Measurements from ENCODE around the gene ABCA5.

ABCA5 gene

DNA sequence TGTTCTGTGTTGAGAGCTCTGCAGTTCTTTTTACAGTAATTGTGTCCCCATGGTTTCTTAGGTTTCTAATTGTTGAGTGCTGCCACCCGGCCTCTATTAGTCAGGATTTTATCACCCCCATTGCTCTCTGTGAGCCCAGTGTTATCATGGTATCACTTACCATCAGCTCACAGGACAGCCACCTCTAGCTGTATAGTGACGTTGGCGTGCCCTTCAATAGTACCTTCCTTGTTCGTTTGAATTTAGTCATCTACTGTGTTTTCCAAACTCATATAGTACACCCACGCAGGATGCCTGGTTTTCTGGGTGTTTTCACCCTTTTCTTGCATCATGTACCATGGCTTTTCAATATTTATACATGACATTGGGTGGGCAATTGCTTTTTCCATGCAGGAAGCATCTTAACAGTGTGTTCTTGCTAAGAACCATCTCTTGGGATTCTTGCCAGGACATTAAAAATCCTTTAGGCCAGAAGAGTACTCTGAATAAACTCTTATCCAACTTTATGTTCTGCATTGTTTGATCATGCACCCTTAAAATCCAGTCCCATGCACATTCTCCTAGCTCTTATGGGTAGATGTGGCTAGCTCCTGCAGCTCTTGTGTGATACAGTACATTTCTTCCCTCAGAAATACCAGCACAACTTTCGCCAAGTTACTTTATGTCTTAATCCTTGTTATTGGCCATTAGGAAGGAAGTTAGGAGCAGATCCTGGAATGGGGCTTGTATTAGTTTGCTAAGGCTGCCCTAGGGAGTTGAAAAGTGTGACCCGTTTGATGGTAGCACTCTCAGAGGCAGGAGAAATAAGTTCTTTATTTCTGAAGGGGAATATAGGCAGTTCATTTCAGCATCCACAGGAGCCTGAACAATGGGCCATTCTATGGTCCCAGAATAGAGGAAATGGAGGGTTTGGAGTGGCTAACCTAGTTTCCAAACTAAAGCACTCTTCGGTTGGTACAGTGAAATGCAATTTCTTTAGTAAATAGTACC lies 87.0 kb downstream of the ABCA5 start:
- Histone ChIP-seq H3K4me3 (ENCODE audit: low read depth in 1 of 2, low read length in 2 of 2) (no peak overlapping the region), H3K27me3 (ENCODE audit: insufficient read depth, low read length, poor library complexity) (no peaks in the 10 kb centered on the region), H4K20me1 (ENCODE audit: insufficient read depth, low read length) (no peaks in the 10 kb centered on the region), H2AFZ (ENCODE audit: low read depth, low read length) (no peak overlapping the region), H3K4me1 (ENCODE audit: insufficient read depth, low read length) (no peaks in the 10 kb centered on the region), H3K9ac (ENCODE audit: low read depth, low read length) (no peak overlapping the region), H3K79me2 (ENCODE audit: insufficient read depth, low read length) (no peaks in the 10 kb centered on the region), H3K36me3 (ENCODE audit: insufficient read depth, low read length) (no peaks in the 10 kb centered on the region), H3K9me3 (ENCODE audit: insufficient read depth, low read length, severe bottlenecking) (no peaks in the 10 kb centered on the region), H3K27ac (ENCODE audit: low read length) (no peak overlapping the region), H3K4me2 (ENCODE audit: insufficient read depth, low read length) (no peak overlapping the region)
- ATAC-seq (ENCODE audit: insufficient read depth, low read depth), result no peak
- TF ChIP-seq EZH2 (IDR thresholded peaks at IDR 0.05; ENCODE audit: borderline replicate concordance, low read depth, low read length, severe bottlenecking), result no peak
- TF ChIP-seq, protein P1, sequence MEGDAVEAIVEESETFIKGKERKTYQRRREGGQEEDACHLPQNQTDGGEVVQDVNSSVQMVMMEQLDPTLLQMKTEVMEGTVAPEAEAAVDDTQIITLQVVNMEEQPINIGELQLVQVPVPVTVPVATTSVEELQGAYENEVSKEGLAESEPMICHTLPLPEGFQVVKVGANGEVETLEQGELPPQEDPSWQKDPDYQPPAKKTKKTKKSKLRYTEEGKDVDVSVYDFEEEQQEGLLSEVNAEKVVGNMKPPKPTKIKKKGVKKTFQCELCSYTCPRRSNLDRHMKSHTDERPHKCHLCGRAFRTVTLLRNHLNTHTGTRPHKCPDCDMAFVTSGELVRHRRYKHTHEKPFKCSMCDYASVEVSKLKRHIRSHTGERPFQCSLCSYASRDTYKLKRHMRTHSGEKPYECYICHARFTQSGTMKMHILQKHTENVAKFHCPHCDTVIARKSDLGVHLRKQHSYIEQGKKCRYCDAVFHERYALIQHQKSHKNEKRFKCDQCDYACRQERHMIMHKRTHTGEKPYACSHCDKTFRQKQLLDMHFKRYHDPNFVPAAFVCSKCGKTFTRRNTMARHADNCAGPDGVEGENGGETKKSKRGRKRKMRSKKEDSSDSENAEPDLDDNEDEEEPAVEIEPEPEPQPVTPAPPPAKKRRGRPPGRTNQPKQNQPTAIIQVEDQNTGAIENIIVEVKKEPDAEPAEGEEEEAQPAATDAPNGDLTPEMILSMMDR (IDR thresholded peaks at IDR 0.05; ENCODE audit: borderline replicate concordance, extremely low read depth, low read length, poor library complexity, severe bottlenecking), result no peak
- DNase-seq, result no peak

DNA sequence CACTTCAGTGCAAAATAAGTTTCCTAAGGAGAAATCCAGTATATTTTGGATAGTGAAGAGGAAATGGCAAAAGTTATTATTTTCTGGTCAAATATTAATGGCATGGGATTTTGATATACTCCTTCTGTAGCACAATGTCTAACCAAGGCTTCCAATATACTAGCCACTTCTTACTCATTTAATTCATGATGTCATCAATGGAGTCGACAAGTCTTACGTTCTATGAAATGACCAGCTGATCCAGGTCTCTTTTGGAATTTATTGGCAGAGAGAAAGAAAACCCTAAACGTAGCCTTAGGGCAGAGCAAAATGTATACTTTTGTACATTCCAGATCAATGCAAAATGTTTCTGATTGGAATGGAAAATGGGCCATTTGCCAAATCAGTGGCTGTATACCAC lies 90.0 kb downstream of the ABCA5 start:
- ATAC-seq (ENCODE audit: insufficient read depth, low read depth), result no peak

DNA sequence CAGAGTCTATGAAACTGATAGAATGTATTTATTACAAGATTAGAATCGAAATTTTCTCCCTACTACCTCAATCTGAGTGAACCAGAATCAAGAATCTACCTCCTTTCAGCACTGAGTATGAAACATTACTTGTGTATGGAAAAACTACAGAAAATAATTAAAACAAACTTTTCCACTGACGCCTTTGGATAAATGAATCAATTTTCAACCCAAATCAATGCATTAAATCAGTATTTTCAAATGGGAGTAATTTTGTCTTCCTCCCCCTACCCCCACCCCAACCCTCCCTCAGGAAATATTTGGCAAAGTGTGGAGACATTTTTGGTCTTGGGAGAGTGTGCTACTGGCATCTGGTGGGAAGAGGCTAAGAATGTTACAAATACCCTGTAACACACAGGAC lies 90.5 kb downstream of the ABCA5 start:
- Histone ChIP-seq H2AFZ (ENCODE audit: low read depth, low read length) (no peak overlapping the region), H3K27ac (ENCODE audit: low read length) (no peak overlapping the region), H3K4me3 (ENCODE audit: low read depth in 1 of 2, low read length in 2 of 2) (no peak overlapping the region), H3K36me3 (ENCODE audit: insufficient read depth, low read length) (no peaks in the 10 kb centered on the region), H3K4me1 (ENCODE audit: insufficient read depth, low read length) (no peaks in the 10 kb centered on the region), H3K79me2 (ENCODE audit: insufficient read depth, low read length) (no peaks in the 10 kb centered on the region), H3K9ac (ENCODE audit: low read depth, low read length) (no peak overlapping the region), H3K27me3 (ENCODE audit: insufficient read depth, low read length, poor library complexity) (no peaks in the 10 kb centered on the region), H3K9me3 (ENCODE audit: insufficient read depth, low read length, severe bottlenecking) (no peaks in the 10 kb centered on the region), H4K20me1 (ENCODE audit: insufficient read depth, low read length) (no peaks in the 10 kb centered on the region), H3K4me2 (ENCODE audit: insufficient read depth, low read length) (no peak overlapping the region)
- no peak for TF ChIP-seq EZH2 (IDR thresholded peaks at IDR 0.05; ENCODE audit: borderline replicate concordance, low read depth, low read length, severe bottlenecking)
- TF ChIP-seq, protein P1 (IDR thresholded peaks at IDR 0.05; ENCODE audit: borderline replicate concordance, extremely low read depth, low read length, poor library complexity, severe bottlenecking), result no peak
- ATAC-seq (ENCODE audit: insufficient read depth, low read depth) (no peak), DNase-seq (no peak)

More for the DNA sequence above, 90.0 kb downstream of the ABCA5 start:
- H3K27me3 ChIP-seq (ENCODE audit: insufficient read depth, low read length, poor library complexity), result no peaks in the 10 kb centered on the region
- no peaks in the 10 kb centered on the region for H3K9me3 ChIP-seq (ENCODE audit: insufficient read depth, low read length, severe bottlenecking)
- TF ChIP-seq, protein P1 (IDR thresholded peaks at IDR 0.05; ENCODE audit: borderline replicate concordance, extremely low read depth, low read length, poor library complexity, severe bottlenecking), result no peak
- no peak for TF ChIP-seq EZH2 (IDR thresholded peaks at IDR 0.05; ENCODE audit: borderline replicate concordance, low read depth, low read length, severe bottlenecking)
- H3K27ac ChIP-seq (ENCODE audit: low read length), result no peak overlapping the region
- no peaks in the 10 kb centered on the region for H3K79me2 ChIP-seq (ENCODE audit: insufficient read depth, low read length)
- no peak for DNase-seq
- no peaks in the 10 kb centered on the region for H3K4me1 ChIP-seq (ENCODE audit: insufficient read depth, low read length)
- H2AFZ ChIP-seq (ENCODE audit: low read depth, low read length), result no peak overlapping the region
- H4K20me1 ChIP-seq (ENCODE audit: insufficient read depth, low read length), result no peaks in the 10 kb centered on the region
- H3K9ac ChIP-seq (ENCODE audit: low read depth, low read length), result no peak overlapping the region
- H3K4me2 ChIP-seq (ENCODE audit: insufficient read depth, low read length), result no peak overlapping the region
- H3K4me3 ChIP-seq (ENCODE audit: low read depth in 1 of 2, low read length in 2 of 2), result no peak overlapping the region
- H3K36me3 ChIP-seq (ENCODE audit: insufficient read depth, low read length), result no peaks in the 10 kb centered on the region
